H1 (cell line): ENCODE measurements around the gene NMRK1. TPM values are rescaled to one million over a fixed set of nuclear protein-coding genes. Genes with fewer than 3 reads are reported as not detected.
A peak's percentile ranks its signal among the peaks of the same experiment; 100 is the strongest.

ENCODE experiments used
- CTCF ChIA-PET: fragments of 300-600 bp; sonication (Branson Sonifier 250); formaldehyde crosslinking; loops from one replicate; lab custom pipeline; 2021; ENCODE audit not compliant: partially characterized antibody; lab: Charles Lee
- POLR2A ChIA-PET: fragments of 300-600 bp; sonication (Branson Sonifier 250); formaldehyde crosslinking; loops from one replicate; lab custom pipeline; 2021; ENCODE audit warnings: inconsistent platforms; ENCODE audit not compliant: partially characterized antibody; lab: Charles Lee
- DNase-seq, 2 experiments: peaks; one replicate each; pipeline versions ENCODE4 v3.0.0 to v3.0.0-alpha.2; 2010 to 2022; ENCODE audit warnings: low spot score in 2 of 2, low read depth in 1 of 2, mixed read lengths in 1 of 2
- FAIRE-seq: peaks from 2 replicates; lab custom pipeline; 2011; peaks lifted over from hg19 to GRCh38; lab: Jason Lieb, UNC
- H2AFZ ChIP-seq: 2 replicates; pipeline ENCODE4 v1.8.1; 2012; ENCODE audit warnings: low read length, inconsistent platforms
- H2AK5ac ChIP-seq: 2 replicates; pipeline ENCODE4 v1.6.1; 2013; ENCODE audit warnings: low read depth, low read length
- H2BK120ac ChIP-seq: replicated peaks from 2 replicates; pipeline ENCODE3; 2013; ENCODE audit warnings: low read depth, low read length, inconsistent platforms
- H2BK12ac ChIP-seq: 2 replicates; pipeline ENCODE4 v1.6.1; 2013; ENCODE audit warnings: low read depth, low read length
- H2BK15ac ChIP-seq: 2 replicates; pipeline ENCODE4 v1.6.1; 2013; ENCODE audit warnings: low read length
- H2BK20ac ChIP-seq: 2 replicates; pipeline ENCODE4 v1.6.1; 2013; ENCODE audit warnings: low read length
- H2BK5ac ChIP-seq: 2 replicates; pipeline ENCODE4 v1.6.1; 2013; ENCODE audit warnings: low read depth, low read length
- H3K14ac ChIP-seq: 2 replicates; pipeline ENCODE4 v1.6.1; 2013; ENCODE audit warnings: inconsistent platforms; ENCODE audit not compliant: insufficient read length
- H3K18ac ChIP-seq: 2 replicates; pipeline ENCODE4 v1.6.1; 2013; ENCODE audit warnings: low read length; ENCODE audit errors: extremely low read depth
- H3K23ac ChIP-seq: 2 replicates; pipeline ENCODE4 v1.6.1; 2013; ENCODE audit warnings: inconsistent platforms; ENCODE audit not compliant: insufficient read length
- H3K23me2 ChIP-seq: 2 replicates; pipeline ENCODE4 v1.6.1; 2013; ENCODE audit warnings: low read depth, low read length
- H3K27ac ChIP-seq: 2 replicates; pipeline ENCODE4 v1.6.1; 2011; ENCODE audit warnings: low read depth, low read length, inconsistent platforms
- H3K27me3 ChIP-seq, 4 experiments: replicated peaks in 1 of 4; 1 replicate in 1 of 4; 2 replicates in 3 of 4; pipeline versions ENCODE4 v1.6.1 to v1.8.1; 2011 to 2013; ENCODE audit warnings: low read length in 3 of 4, mild to moderate bottlenecking in 3 of 4, inconsistent platforms in 2 of 4, mixed read lengths in 2 of 4, moderate library complexity in 1 of 4; ENCODE audit not compliant: control insufficient read depth in 3 of 4, insufficient read depth in 3 of 4; ENCODE audit errors: extremely low read depth in 1 of 4
- H3K36me3 ChIP-seq, 4 experiments: 2 replicates each; pipeline versions ENCODE4 v1.6.1 to v1.8.1; 2011 to 2013; ENCODE audit warnings: mild to moderate bottlenecking in 4 of 4, low read length in 3 of 4, moderate library complexity in 2 of 4, control low read depth in 1 of 4, inconsistent platforms in 1 of 4; ENCODE audit not compliant: insufficient read depth in 4 of 4, control insufficient read depth in 2 of 4
- H3K4ac ChIP-seq: replicated peaks from 2 replicates; pipeline ENCODE3; 2013; ENCODE audit warnings: low read length, low read depth, mixed read lengths, inconsistent platforms; ENCODE audit not compliant: insufficient read length
- H3K4me1 ChIP-seq, 4 experiments: replicated peaks in 1 of 4; 1 replicate in 1 of 4; 2 replicates in 3 of 4; pipeline versions ENCODE4 v1.6.1 to v1.8.1; 2011 to 2013; ENCODE audit warnings: low read length in 3 of 4, inconsistent platforms in 2 of 4, mixed read lengths in 1 of 4; ENCODE audit not compliant: insufficient read depth in 4 of 4, control insufficient read depth in 3 of 4
- H3K4me2 ChIP-seq, 2 experiments: 2 replicates each; pipeline versions ENCODE4 v1.6.1 to v1.8.1; 2011 to 2013; ENCODE audit warnings: low read depth in 2 of 2, low read length in 2 of 2, control low read depth in 1 of 2, inconsistent platforms in 1 of 2, mild to moderate bottlenecking in 1 of 2; ENCODE audit not compliant: insufficient read depth in 1 of 2
- H3K4me3 ChIP-seq, 4 experiments: fragments of 200-600, 300-600 bp in 1 of 4; sonication (generic), shearing (Covaris generic), sonication (Bioruptor Twin) in 1 of 4; 2 replicates each; pipeline versions ENCODE4 v1.5.1 to v1.8.1; 2011 to 2016; ENCODE audit warnings: low read length in 4 of 4, low read depth in 3 of 4, control low read depth in 2 of 4, inconsistent platforms in 2 of 4, mild to moderate bottlenecking in 2 of 4, mixed read lengths in 1 of 4, moderate library complexity in 1 of 4; ENCODE audit not compliant: insufficient read depth in 2 of 4; ENCODE audit errors: extremely low read depth in 1 of 4
- H3K56ac ChIP-seq: replicated peaks from 2 replicates; pipeline ENCODE3; 2013; ENCODE audit warnings: low read depth, mild to moderate bottlenecking, mixed read lengths, low read length, inconsistent platforms; ENCODE audit not compliant: insufficient read length
- H3K79me1 ChIP-seq: 2 replicates; pipeline ENCODE4 v1.6.1; 2013; ENCODE audit warnings: low read depth, low read length, control low read depth
- H3K79me2 ChIP-seq, 2 experiments: 2 replicates each; pipeline versions ENCODE4 v1.6.1 to v1.8.1; 2012 to 2013; ENCODE audit warnings: low read length in 2 of 2, mild to moderate bottlenecking in 2 of 2, inconsistent platforms in 1 of 2; ENCODE audit not compliant: insufficient read depth in 2 of 2, control insufficient read depth in 1 of 2
- H3K9ac ChIP-seq, 4 experiments: replicated peaks in 1 of 4; 1 replicate in 1 of 4; 2 replicates in 3 of 4; pipeline versions ENCODE4 v1.6.1 to v1.8.1; 2011 to 2013; ENCODE audit warnings: low read depth in 3 of 4, low read length in 3 of 4, control low read depth in 2 of 4, mild to moderate bottlenecking in 2 of 4, moderate library complexity in 2 of 4, inconsistent platforms in 1 of 4; ENCODE audit errors: extremely low read depth in 1 of 4
- H3K9me3 ChIP-seq, 2 experiments: 2 replicates each; pipeline versions ENCODE4 v1.6.1 to v1.8.1; 2012 to 2013; ENCODE audit warnings: mild to moderate bottlenecking in 2 of 2, moderate library complexity in 2 of 2, control low read depth in 1 of 2, inconsistent platforms in 1 of 2, low read depth in 1 of 2, low read length in 1 of 2, mixed read lengths in 1 of 2; ENCODE audit not compliant: insufficient read depth in 2 of 2
- H4K20me1 ChIP-seq, 2 experiments: replicated peaks in 1 of 2; 2 replicates each; pipeline versions ENCODE3 to v1.8.1; 2011 to 2013; ENCODE audit warnings: inconsistent platforms in 2 of 2, low read length in 2 of 2, mild to moderate bottlenecking in 1 of 2; ENCODE audit not compliant: insufficient read depth in 2 of 2, control insufficient read depth in 1 of 2
- H4K5ac ChIP-seq: 2 replicates; pipeline ENCODE4 v1.6.1; 2013; ENCODE audit warnings: low read length, low read depth, mixed read lengths, inconsistent platforms; ENCODE audit not compliant: insufficient read length
- H4K8ac ChIP-seq: 2 replicates; pipeline ENCODE4 v1.8.0; 2013; ENCODE audit warnings: mild to moderate bottlenecking, moderate library complexity, low read length, inconsistent platforms; ENCODE audit not compliant: insufficient read depth; ENCODE audit errors: extremely low read depth
- H4K91ac ChIP-seq: replicated peaks from 2 replicates; pipeline ENCODE3; 2013; ENCODE audit warnings: low read length, mixed read lengths, inconsistent platforms; ENCODE audit not compliant: insufficient read length
- CHD1 ChIP-seq: IDR thresholded peaks from 2 replicates; pipeline ENCODE4 v1.6.1; 2012; ENCODE audit warnings: low read depth, low read length, improper control_type of control experiment
- CREB1 ChIP-seq: IDR thresholded peaks from 2 replicates; pipeline ENCODE4 v1.6.1; 2012; ENCODE audit warnings: inconsistent platforms
- HDAC2 ChIP-seq, 2 experiments: fragments of 300-600 bp in 1 of 2; sonication (generic) in 1 of 2; IDR thresholded peaks; 2 replicates each; pipeline ENCODE4 v1.6.1; 2011 to 2012; ENCODE audit warnings: low read depth in 2 of 2, low read length in 2 of 2, mild to moderate bottlenecking in 2 of 2, moderate library complexity in 2 of 2, borderline replicate concordance in 1 of 2, inconsistent platforms in 1 of 2
- SIRT6 ChIP-seq: IDR thresholded peaks from one replicate; pipeline ENCODE4 v1.7.1; 2012; ENCODE audit warnings: low read length, inconsistent platforms
- SP1 ChIP-seq: IDR thresholded peaks from 2 replicates; pipeline ENCODE4 v1.6.1; 2011; ENCODE audit warnings: low read depth, low read length
- TEAD4 ChIP-seq: IDR thresholded peaks from 2 replicates; pipeline ENCODE4 v1.6.1; 2012; ENCODE audit warnings: low read depth, low read length, inconsistent platforms, mixed read lengths
- WGBS, 2 experiments: shearing (Covaris generic) in 1 of 2; methylation state at CpG; one replicate each; pipeline versions ENCODE4 v1.1.6 to v1.1.7; 2013 to 2015; ENCODE audit warnings: low lambda C conversion rate in 2 of 2, mixed read lengths in 2 of 2, inconsistent platforms in 1 of 2, low coverage in 1 of 2, missing lambda C conversion rate in 1 of 2; ENCODE audit not compliant: insufficient replicate concordance in 2 of 2, insufficient coverage in 1 of 2, insufficient read length in 1 of 2; ENCODE audit errors: extremely low coverage in 1 of 2, missing lambda C conversion rate in 1 of 2; 5-methylcytosine and 5-hydroxymethylcytosine counted together
- polyA plus RNA-seq, 7 experiments: library from polyadenylated mRNA; depleted of rRNA in 3 of 7; stranded (reverse) in 5 of 7; unstranded in 2 of 7; fragments of >200 nt in 5 of 7; fragments of 200-250 nt in 2 of 7; gene quantifications; 1 replicate in 5 of 7; 2 replicates in 1 of 7; 4 replicates in 1 of 7; pipeline versions ENCODE4 v1.2.1 to v1.2.3, GENCODE V29; 2011 to 2013; ENCODE audit warnings: missing spikeins in 2 of 7, mixed read lengths in 2 of 7
- total RNA-seq: library from RNA; stranded (reverse); fragmentation: NEBNext Ultra II Directional; extraction: Animal tissue kit (Norgen Biotek cat#: 25700); gene quantifications from 2 replicates; pipeline ENCODE4 v1.2.1, GENCODE V29; 2021

NMRK1 gene
- total and polyA plus RNA-seq, 2 of the 8 experiments (the other 6 are each of a cell fraction or from before 2014, with no cell fraction given), result 5.8 to 8.1 TPM

DNA sequence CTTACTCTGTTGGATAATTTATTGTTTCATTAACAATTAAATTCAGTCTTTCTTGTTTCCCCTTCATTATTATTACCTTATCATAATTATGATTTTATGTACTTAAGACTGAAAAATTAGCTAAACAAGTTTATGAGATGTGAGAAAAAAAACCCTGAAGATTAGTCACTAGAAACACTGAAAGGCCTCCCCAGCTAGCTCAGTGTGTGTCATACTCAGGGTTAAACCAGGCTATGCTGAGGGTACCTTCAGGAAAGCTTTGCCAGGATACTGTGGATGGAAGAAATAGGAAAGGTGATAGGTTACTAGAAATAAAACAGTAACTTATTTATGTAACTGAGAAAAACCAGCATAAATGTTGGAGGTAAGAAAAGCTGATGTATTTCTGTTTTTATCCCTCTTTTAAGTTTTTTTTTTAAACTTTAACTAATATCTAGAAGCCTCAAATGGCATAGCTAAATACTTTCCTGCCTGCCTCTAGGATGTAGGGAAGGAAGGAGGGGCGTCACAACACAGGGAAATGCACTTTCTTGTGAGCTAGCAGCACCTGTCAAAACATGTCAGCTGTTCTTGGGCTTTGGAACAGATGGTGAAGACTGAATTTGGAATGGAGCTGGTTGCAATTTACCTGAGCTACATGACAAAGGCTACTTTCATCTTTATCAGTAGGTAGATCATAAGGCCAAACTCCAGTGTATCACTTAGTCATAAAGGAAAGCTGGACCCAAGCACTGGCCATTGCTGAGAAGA lies 24.2 kb downstream of the NMRK1 start:
- Histone ChIP-seq H3K14ac (no peak overlapping the region), H4K91ac (peak overlapping the region; percentile 20), H3K79me1 (no peaks in the 10 kb centered on the region), H3K4me1 (no peaks in the 10 kb centered on the region), H2BK20ac (no peak overlapping the region), H2BK12ac (no peak overlapping the region), H2AK5ac (no peak overlapping the region), H3K4me2 (no peak overlapping the region), H4K5ac (no peak overlapping the region), H3K27ac (no peak overlapping the region), H3K23ac (no peak overlapping the region), H3K4ac (no peak overlapping the region), H2AFZ (no peak overlapping the region), H2BK5ac (no peak overlapping the region), H3K9me3 (no peaks in the 10 kb centered on the region), H3K9ac (no peak overlapping the region), H3K27me3 (no peaks in the 10 kb centered on the region), H3K56ac (no peak overlapping the region), H3K36me3 (no peaks in the 10 kb centered on the region), H3K23me2 (no peaks in the 10 kb centered on the region), H2BK120ac (no peak overlapping the region), H3K4me3 (no peak overlapping the region), H4K20me1 (no peaks in the 10 kb centered on the region), H2BK15ac (no peak overlapping the region), H4K8ac (no peak overlapping the region), H3K18ac (no peak overlapping the region), H3K79me2 (no peaks in the 10 kb centered on the region)
- DNase-seq (no peak), FAIRE-seq (no peak)
- WGBS, 2 experiments, result 63% methylated on average over 1 of the region's 1 CpG; no CpG with 5 or more reads in 1 of the 2 experiments
- CTCF ChIA-PET, result interaction anchor here (1.0 to 3.3 kb wide), 10 partner anchors 9 to 782 kb away, joined by 3 to 12 read pairs (median 4); partner anchors contain the start of gene C9orf40
- no peak for TF ChIP-seq CREB1
- TF ChIP-seq HDAC2 (IDR thresholded peaks at IDR 0.05; ENCODE audit: borderline replicate concordance in 1 of 2, low read depth in 2 of 2, low read length in 2 of 2), result no peak
- TF ChIP-seq SIRT6, result no peak
- no peak for TF ChIP-seq SP1
- TF ChIP-seq CHD1, result no peak
- TF ChIP-seq TEAD4, result no peak
- POLR2A ChIA-PET, result no interaction called here
